Measurements from ENCODE around the gene CAMTA1. TPM values are rescaled to one million over a fixed set of nuclear protein-coding genes. Genes with fewer than 3 reads are reported as not detected.

The CAMTA1 gene
- polyA plus RNA-seq, 1 donor (not counting 4 experiments of a cell fraction or from before 2014, with no cell fraction given), result 51.4 TPM

GRCh38 chr1:7481194-7481593 is 695.9 kb downstream of the CAMTA1 start:
- Histone ChIP-seq H2AFZ (ENCODE audit: control insufficient read depth, low read length) (no peak overlapping the region), H3K36me3 (ENCODE audit: control insufficient read depth in 2 of 2, extremely low read depth in 1 of 2, insufficient read depth in 2 of 2, low read length in 2 of 2) (no peaks in the 10 kb centered on the region), H3K9me1 (ENCODE audit: control insufficient read depth, extremely low read depth, insufficient read depth, low read length) (no peaks in the 10 kb centered on the region), H3K27ac (ENCODE audit: control insufficient read depth, insufficient read depth, low read length) (no peak overlapping the region), H3K27me3 (ENCODE audit: control insufficient read depth, extremely low read depth, insufficient read depth, low read length) (peaks cover 45% of the 10 kb centered on the region), H3K79me2 (ENCODE audit: control insufficient read depth, insufficient read depth, low read length) (no peaks in the 10 kb centered on the region), H3K4me1 (ENCODE audit: control insufficient read depth, extremely low read depth, insufficient read depth, low read length) (no peaks in the 10 kb centered on the region), H3K9me3 (ENCODE audit: control insufficient read depth, low read depth, low read length) (no peaks in the 10 kb centered on the region), H3K4me3 (ENCODE audit: control insufficient read depth in 2 of 3, extremely low read depth in 1 of 3, insufficient read depth in 2 of 3, low read depth in 1 of 3, low read length in 3 of 3) (no peak overlapping the region), H3K9ac (ENCODE audit: control insufficient read depth, extremely low read depth, insufficient read depth, low read length) (no peak overlapping the region), H3K4me2 (ENCODE audit: control insufficient read depth, extremely low read depth, insufficient read depth, low read depth, low read length) (no peak overlapping the region), H4K20me1 (ENCODE audit: control insufficient read depth, extremely low read depth, insufficient read depth, low read length) (no peaks in the 10 kb centered on the region)
- DNase-seq (ENCODE audit: low read depth, low spot score), result no peak
- FAIRE-seq, result no peak
- TF ChIP-seq, protein P1, sequence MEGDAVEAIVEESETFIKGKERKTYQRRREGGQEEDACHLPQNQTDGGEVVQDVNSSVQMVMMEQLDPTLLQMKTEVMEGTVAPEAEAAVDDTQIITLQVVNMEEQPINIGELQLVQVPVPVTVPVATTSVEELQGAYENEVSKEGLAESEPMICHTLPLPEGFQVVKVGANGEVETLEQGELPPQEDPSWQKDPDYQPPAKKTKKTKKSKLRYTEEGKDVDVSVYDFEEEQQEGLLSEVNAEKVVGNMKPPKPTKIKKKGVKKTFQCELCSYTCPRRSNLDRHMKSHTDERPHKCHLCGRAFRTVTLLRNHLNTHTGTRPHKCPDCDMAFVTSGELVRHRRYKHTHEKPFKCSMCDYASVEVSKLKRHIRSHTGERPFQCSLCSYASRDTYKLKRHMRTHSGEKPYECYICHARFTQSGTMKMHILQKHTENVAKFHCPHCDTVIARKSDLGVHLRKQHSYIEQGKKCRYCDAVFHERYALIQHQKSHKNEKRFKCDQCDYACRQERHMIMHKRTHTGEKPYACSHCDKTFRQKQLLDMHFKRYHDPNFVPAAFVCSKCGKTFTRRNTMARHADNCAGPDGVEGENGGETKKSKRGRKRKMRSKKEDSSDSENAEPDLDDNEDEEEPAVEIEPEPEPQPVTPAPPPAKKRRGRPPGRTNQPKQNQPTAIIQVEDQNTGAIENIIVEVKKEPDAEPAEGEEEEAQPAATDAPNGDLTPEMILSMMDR (optimal IDR thresholded peaks at IDR 0.05 in 1 of 3, IDR thresholded peaks at IDR 0.05 in 1 of 3, conservative IDR thresholded peaks at IDR 0.05 in 1 of 3; ENCODE audit: extremely low read depth in 1 of 3, insufficient read depth in 2 of 3, low read length in 3 of 3), result no peak
- TF ChIP-seq EZH2 (IDR thresholded peaks at IDR 0.05; ENCODE audit: low read length), result no peak
- dilution Hi-C loops (cut with MboI; ENCODE audit: extremely low pct_ligation_motif_present, low sequenced_read_pairs), result no loop called here

- FAIRE-seq (no peak), DNase-seq (ENCODE audit: low read depth, low spot score) (no peak)
- Histone ChIP-seq H3K4me1 (ENCODE audit: control insufficient read depth, extremely low read depth, insufficient read depth, low read length) (no peaks in the 10 kb centered on the region), H3K36me3 (ENCODE audit: control insufficient read depth in 2 of 2, extremely low read depth in 1 of 2, insufficient read depth in 2 of 2, low read length in 2 of 2) (no peaks in the 10 kb centered on the region), H3K27me3 (ENCODE audit: control insufficient read depth, extremely low read depth, insufficient read depth, low read length) (peaks cover 38% of the 10 kb centered on the region), H3K9ac (ENCODE audit: control insufficient read depth, extremely low read depth, insufficient read depth, low read length) (no peak overlapping the region), H3K79me2 (ENCODE audit: control insufficient read depth, insufficient read depth, low read length) (no peaks in the 10 kb centered on the region), H2AFZ (ENCODE audit: control insufficient read depth, low read length) (no peak overlapping the region), H3K4me3 (ENCODE audit: control insufficient read depth in 2 of 3, extremely low read depth in 1 of 3, insufficient read depth in 2 of 3, low read depth in 1 of 3, low read length in 3 of 3) (no peak overlapping the region), H3K9me1 (ENCODE audit: control insufficient read depth, extremely low read depth, insufficient read depth, low read length) (no peaks in the 10 kb centered on the region), H3K4me2 (ENCODE audit: control insufficient read depth, extremely low read depth, insufficient read depth, low read depth, low read length) (no peak overlapping the region), H4K20me1 (ENCODE audit: control insufficient read depth, extremely low read depth, insufficient read depth, low read length) (no peaks in the 10 kb centered on the region), H3K9me3 (ENCODE audit: control insufficient read depth, low read depth, low read length) (no peaks in the 10 kb centered on the region), H3K27ac (ENCODE audit: control insufficient read depth, insufficient read depth, low read length) (no peak overlapping the region)
- TF ChIP-seq, protein P1 (optimal IDR thresholded peaks at IDR 0.05 in 1 of 3, IDR thresholded peaks at IDR 0.05 in 1 of 3, conservative IDR thresholded peaks at IDR 0.05 in 1 of 3; ENCODE audit: extremely low read depth in 1 of 3, insufficient read depth in 2 of 3, low read length in 3 of 3), result no peak
- no peak for TF ChIP-seq EZH2 (IDR thresholded peaks at IDR 0.05; ENCODE audit: low read length)
- dilution Hi-C loops (cut with MboI; ENCODE audit: extremely low pct_ligation_motif_present, low sequenced_read_pairs), result no loop called here
Measured at GRCh38 chr1:7482077-7482476, 696.8 kb downstream of the CAMTA1 start.

All from keratinocyte (primary cell).